Neural cell (in vitro differentiated cells): ENCODE data around the gene CPA2. TPM values are rescaled to one million over a fixed set of nuclear protein-coding genes. Genes with fewer than 3 reads are reported as not detected.

ENCODE experiments used
- H2AFZ ChIP-seq: fragments of 200-600, 300-800 bp; sonication (generic), shearing (Covaris generic); 2 replicates; pipeline ENCODE4 v1.6.0; 2014; ENCODE audit warnings: low read depth, mild to moderate bottlenecking, antibody characterized with exemption, low read length, moderate library complexity
- H3F3A ChIP-seq: fragments of 200-600 bp; shearing (Covaris generic); 2 replicates; pipeline ENCODE4 v1.6.1; 2016; ENCODE audit warnings: mild to moderate bottlenecking, moderate library complexity, mixed read lengths, antibody characterized with exemption, low read length; ENCODE audit not compliant: insufficient read depth, poor library complexity, severe bottlenecking
- H3K27ac ChIP-seq: fragments of 200-600, 300-800 bp; sonication (generic), shearing (Covaris generic); 2 replicates; pipeline ENCODE4 v1.5.1; 2014; ENCODE audit warnings: mild to moderate bottlenecking, low read length, moderate library complexity
- H3K27me3 ChIP-seq: fragments of 300-800, 200-600 bp; sonication (generic), shearing (Covaris generic); 2 replicates; pipeline ENCODE4 v1.6.0; 2014; ENCODE audit warnings: mild to moderate bottlenecking, low read depth, low read length, moderate library complexity; ENCODE audit not compliant: insufficient read depth
- H3K36me3 ChIP-seq: fragments of 300-800, 200-600 bp; sonication (generic), shearing (Covaris generic); 2 replicates; pipeline ENCODE4 v1.5.1; 2014; ENCODE audit warnings: mild to moderate bottlenecking, antibody characterized with exemption, low read length, moderate library complexity; ENCODE audit not compliant: insufficient read depth
- H3K4me2 ChIP-seq: fragments of 300-800, 200-600 bp; sonication (generic), shearing (Covaris generic); 2 replicates; pipeline ENCODE4 v1.6.0; 2014; ENCODE audit warnings: mild to moderate bottlenecking, low read length
- H3K4me3 ChIP-seq: fragments of 300-800, 200-600 bp; sonication (generic), shearing (Covaris generic); 2 replicates; pipeline ENCODE4 v1.5.1; 2014; ENCODE audit warnings: mild to moderate bottlenecking, low read length, moderate library complexity
- H3K79me2 ChIP-seq: fragments of 200-600 bp; shearing (Covaris generic); replicated peaks from 2 replicates; pipeline ENCODE4 v1.6.0; 2014; ENCODE audit warnings: mild to moderate bottlenecking, low read length, moderate library complexity; ENCODE audit not compliant: insufficient read depth
- H3K9ac ChIP-seq: fragments of 300-800, 200-600 bp; sonication (generic), shearing (Covaris generic); 2 replicates; pipeline ENCODE4 v1.6.1; 2016; ENCODE audit warnings: mild to moderate bottlenecking, low read length, mixed read lengths
- H3K9me2 ChIP-seq: fragments of 200-600 bp; shearing (Covaris generic); 2 replicates; pipeline ENCODE4 v1.6.1; 2016; ENCODE audit warnings: mild to moderate bottlenecking, low read length, mixed read lengths; ENCODE audit not compliant: insufficient read depth
- H3K9me3 ChIP-seq: fragments of 200-600, 300-800 bp; sonication (generic), shearing (Covaris generic); 2 replicates; pipeline ENCODE4 v1.6.1; 2016; ENCODE audit warnings: mild to moderate bottlenecking, mixed run types, low read length, moderate library complexity, mixed read lengths
- H4K20me1 ChIP-seq: fragments of 200-600 bp; shearing (Covaris generic); 2 replicates; pipeline ENCODE4 v1.6.1; 2016; ENCODE audit warnings: mild to moderate bottlenecking, mixed run types; ENCODE audit not compliant: insufficient read depth
- EP300 ChIP-seq: fragments of 450-650 bp; conservative IDR thresholded peaks from 2 replicates; pipeline ENCODE4 v1.6.1; 2014; ENCODE audit warnings: antibody characterized with exemption, mild to moderate bottlenecking, moderate library complexity; ENCODE audit not compliant: poor library complexity, severe bottlenecking
- EZH2 ChIP-seq: fragments of 200-600, 300-800 bp; shearing (Covaris generic), sonication (generic); IDR thresholded peaks from 2 replicates; pipeline ENCODE4 v1.6.1; 2014; ENCODE audit warnings: antibody characterized with exemption, low read length, borderline replicate concordance, mild to moderate bottlenecking; ENCODE audit not compliant: insufficient read depth, poor library complexity, severe bottlenecking
- MXI1 ChIP-seq: fragments of 450-650 bp; conservative IDR thresholded peaks from 2 replicates; pipeline ENCODE4 v1.6.1; 2014; ENCODE audit warnings: antibody characterized with exemption, mild to moderate bottlenecking; ENCODE audit not compliant: poor library complexity, severe bottlenecking
- POLR2AphosphoS5 ChIP-seq: IDR thresholded peaks from 2 replicates; pipeline ENCODE4 v1.6.1; 2012
- RAD21 ChIP-seq: fragments of 450-650 bp; conservative IDR thresholded peaks from 2 replicates; pipeline ENCODE4 v1.6.1; 2014; ENCODE audit warnings: antibody characterized with exemption, mild to moderate bottlenecking, moderate library complexity
- SMC3 ChIP-seq: fragments of 450-650 bp; conservative IDR thresholded peaks from 2 replicates; pipeline ENCODE4 v1.6.1; 2014; ENCODE audit warnings: antibody characterized with exemption, mild to moderate bottlenecking, moderate library complexity; ENCODE audit not compliant: poor library complexity
- TAF1 ChIP-seq: IDR thresholded peaks from 2 replicates; pipeline ENCODE4 v1.6.1; 2012; ENCODE audit warnings: low read depth
- polyA plus RNA-seq: library from polyadenylated mRNA; depleted of rRNA; stranded (reverse); fragments of >200 nt; gene quantifications from 2 replicates; pipeline ENCODE4 v1.2.3, GENCODE V29; 2014
- TF ChIP-seq, protein P1 (sequence below): IDR thresholded peaks from 2 replicates; pipeline ENCODE4 v1.6.1; 2012; ENCODE audit warnings: borderline replicate concordance
- TF ChIP-seq, protein P2 (sequence below): fragments of 450-650 bp; IDR thresholded peaks from 2 replicates; pipeline ENCODE4 v1.5.1; 2014; ENCODE audit warnings: antibody characterized with exemption, mild to moderate bottlenecking, moderate library complexity; ENCODE audit not compliant: poor library complexity, severe bottlenecking

CPA2 gene
- polyA plus RNA-seq, 1 donor from 2014 or later: 0.41 TPM

DNA sequence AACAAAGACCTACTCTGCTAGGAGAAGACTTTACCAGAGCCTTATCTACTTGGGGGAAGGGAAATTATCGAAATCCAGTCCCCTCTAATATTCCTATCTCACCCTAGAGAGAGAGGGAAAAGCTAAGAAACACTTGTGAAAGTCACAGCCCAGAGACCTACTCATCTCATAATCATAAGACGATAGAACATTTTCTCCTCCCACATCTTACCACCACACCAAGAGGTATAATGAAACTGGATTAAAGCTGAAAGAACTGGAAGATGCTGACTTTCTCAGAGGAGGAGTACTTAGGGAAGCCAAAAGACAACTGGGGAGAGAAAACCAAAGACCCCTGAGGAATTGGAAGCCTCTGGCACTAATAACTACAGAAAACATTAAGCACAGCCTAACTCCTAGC, 67.2 kb downstream of the CPA2 start:
- Histone ChIP-seq H3K9me2 (no peaks in the 10 kb centered on the region), H3K79me2 (no peaks in the 10 kb centered on the region), H3K27ac (no peak overlapping the region), H3F3A (no peaks in the 10 kb centered on the region), H3K4me3 (no peak overlapping the region), H3K36me3 (no peaks in the 10 kb centered on the region), H3K9ac (no peak overlapping the region), H3K27me3 (no peaks in the 10 kb centered on the region), H3K9me3 (no peaks in the 10 kb centered on the region), H2AFZ (no peak overlapping the region), H4K20me1 (no peaks in the 10 kb centered on the region), H3K4me2 (no peak overlapping the region)
- TF ChIP-seq, protein P1, sequence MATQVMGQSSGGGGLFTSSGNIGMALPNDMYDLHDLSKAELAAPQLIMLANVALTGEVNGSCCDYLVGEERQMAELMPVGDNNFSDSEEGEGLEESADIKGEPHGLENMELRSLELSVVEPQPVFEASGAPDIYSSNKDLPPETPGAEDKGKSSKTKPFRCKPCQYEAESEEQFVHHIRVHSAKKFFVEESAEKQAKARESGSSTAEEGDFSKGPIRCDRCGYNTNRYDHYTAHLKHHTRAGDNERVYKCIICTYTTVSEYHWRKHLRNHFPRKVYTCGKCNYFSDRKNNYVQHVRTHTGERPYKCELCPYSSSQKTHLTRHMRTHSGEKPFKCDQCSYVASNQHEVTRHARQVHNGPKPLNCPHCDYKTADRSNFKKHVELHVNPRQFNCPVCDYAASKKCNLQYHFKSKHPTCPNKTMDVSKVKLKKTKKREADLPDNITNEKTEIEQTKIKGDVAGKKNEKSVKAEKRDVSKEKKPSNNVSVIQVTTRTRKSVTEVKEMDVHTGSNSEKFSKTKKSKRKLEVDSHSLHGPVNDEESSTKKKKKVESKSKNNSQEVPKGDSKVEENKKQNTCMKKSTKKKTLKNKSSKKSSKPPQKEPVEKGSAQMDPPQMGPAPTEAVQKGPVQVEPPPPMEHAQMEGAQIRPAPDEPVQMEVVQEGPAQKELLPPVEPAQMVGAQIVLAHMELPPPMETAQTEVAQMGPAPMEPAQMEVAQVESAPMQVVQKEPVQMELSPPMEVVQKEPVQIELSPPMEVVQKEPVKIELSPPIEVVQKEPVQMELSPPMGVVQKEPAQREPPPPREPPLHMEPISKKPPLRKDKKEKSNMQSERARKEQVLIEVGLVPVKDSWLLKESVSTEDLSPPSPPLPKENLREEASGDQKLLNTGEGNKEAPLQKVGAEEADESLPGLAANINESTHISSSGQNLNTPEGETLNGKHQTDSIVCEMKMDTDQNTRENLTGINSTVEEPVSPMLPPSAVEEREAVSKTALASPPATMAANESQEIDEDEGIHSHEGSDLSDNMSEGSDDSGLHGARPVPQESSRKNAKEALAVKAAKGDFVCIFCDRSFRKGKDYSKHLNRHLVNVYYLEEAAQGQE: no peak
- no peak for TF ChIP-seq POLR2AphosphoS5
- no peak for TF ChIP-seq TAF1
- no peak for TF ChIP-seq EP300
- no peak for TF ChIP-seq SMC3
- no peak for TF ChIP-seq MXI1
- TF ChIP-seq RAD21: no peak
- no peak for TF ChIP-seq EZH2
- TF ChIP-seq, protein P2, sequence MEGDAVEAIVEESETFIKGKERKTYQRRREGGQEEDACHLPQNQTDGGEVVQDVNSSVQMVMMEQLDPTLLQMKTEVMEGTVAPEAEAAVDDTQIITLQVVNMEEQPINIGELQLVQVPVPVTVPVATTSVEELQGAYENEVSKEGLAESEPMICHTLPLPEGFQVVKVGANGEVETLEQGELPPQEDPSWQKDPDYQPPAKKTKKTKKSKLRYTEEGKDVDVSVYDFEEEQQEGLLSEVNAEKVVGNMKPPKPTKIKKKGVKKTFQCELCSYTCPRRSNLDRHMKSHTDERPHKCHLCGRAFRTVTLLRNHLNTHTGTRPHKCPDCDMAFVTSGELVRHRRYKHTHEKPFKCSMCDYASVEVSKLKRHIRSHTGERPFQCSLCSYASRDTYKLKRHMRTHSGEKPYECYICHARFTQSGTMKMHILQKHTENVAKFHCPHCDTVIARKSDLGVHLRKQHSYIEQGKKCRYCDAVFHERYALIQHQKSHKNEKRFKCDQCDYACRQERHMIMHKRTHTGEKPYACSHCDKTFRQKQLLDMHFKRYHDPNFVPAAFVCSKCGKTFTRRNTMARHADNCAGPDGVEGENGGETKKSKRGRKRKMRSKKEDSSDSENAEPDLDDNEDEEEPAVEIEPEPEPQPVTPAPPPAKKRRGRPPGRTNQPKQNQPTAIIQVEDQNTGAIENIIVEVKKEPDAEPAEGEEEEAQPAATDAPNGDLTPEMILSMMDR: no peak

DNA sequence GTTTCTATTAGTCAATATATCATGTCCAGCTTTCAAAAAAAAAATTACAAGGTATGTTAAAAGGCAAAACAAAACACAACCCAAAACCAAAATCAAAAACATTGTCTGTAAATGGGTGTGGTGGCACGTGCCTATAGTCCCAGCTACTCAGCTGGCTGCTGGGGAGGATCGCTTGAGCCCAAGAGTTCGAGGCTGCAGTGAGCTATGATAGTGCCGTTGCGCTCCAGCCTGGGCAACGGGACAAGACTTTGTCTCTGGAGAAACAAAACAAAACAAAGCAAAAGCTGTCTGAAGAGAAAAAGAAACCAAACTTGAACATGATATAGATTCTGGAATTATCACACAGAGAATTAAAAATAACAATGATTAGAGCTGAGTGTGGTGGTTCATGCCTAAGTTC, 67.6 kb downstream of the CPA2 start:
- Histone ChIP-seq H3F3A (no peaks in the 10 kb centered on the region), H2AFZ (no peak overlapping the region), H3K27ac (no peak overlapping the region), H3K9ac (no peak overlapping the region), H3K9me3 (no peaks in the 10 kb centered on the region), H3K79me2 (no peaks in the 10 kb centered on the region), H3K36me3 (no peaks in the 10 kb centered on the region), H4K20me1 (no peaks in the 10 kb centered on the region), H3K4me2 (no peak overlapping the region), H3K27me3 (no peaks in the 10 kb centered on the region), H3K4me3 (no peak overlapping the region), H3K9me2 (no peaks in the 10 kb centered on the region)
- TF ChIP-seq MXI1 (no peak), EP300 (no peak), SMC3 (no peak), POLR2AphosphoS5 (no peak), TAF1 (no peak), RAD21 (no peak), EZH2 (no peak)
- TF ChIP-seq, protein P1: no peak
- TF ChIP-seq, protein P2: no peak
